HG03460 (cell line): ENCODE measurements around the gene ETFA.
A peak's percentile ranks its signal among the peaks of the same experiment; 100 is the strongest.

Source experiments
- ATAC-seq: cut with Tn5 transposase; IDR thresholded peaks from one replicate; pipeline ENCODE4 v1.9.1; 2021; ENCODE audit not compliant: unreplicated experiment

The ETFA gene

GRCh38 chr15:76197703-76198455 is 113.4 kb downstream of the ETFA start:
- ATAC-seq: no peak

GRCh38 chr15:76196269-76197231 is 114.7 kb downstream of the ETFA start:
- no peak for ATAC-seq

GRCh38 chr15:76195506-76196268 is 115.6 kb downstream of the ETFA start:
- ATAC-seq: no peak

GRCh38 chr15:76193934-76194333 is 117.3 kb downstream of the ETFA start:
- ATAC-seq: no peak

GRCh38 chr15:76192715-76193114 is 118.6 kb downstream of the ETFA start:
- no peak for ATAC-seq

GRCh38 chr15:76191539-76192244 is 119.6 kb downstream of the ETFA start:
- no peak for ATAC-seq

GRCh38 chr15:76190751-76191538 is 120.3 kb downstream of the ETFA start:
- peak; percentile 85 for ATAC-seq

- ATAC-seq: no peak
Measured at GRCh38 chr15:76190070-76190564, 121.2 kb downstream of the ETFA start.

- no peak for ATAC-seq
Measured at GRCh38 chr15:76189106-76189505, 122.2 kb downstream of the ETFA start.

- no peak for ATAC-seq
Measured at GRCh38 chr15:76187163-76187562, 124.1 kb downstream of the ETFA start.

GRCh38 chr15:76185716-76186115 is 125.6 kb downstream of the ETFA start:
- ATAC-seq: no peak

GRCh38 chr15:76184650-76185035 is 126.6 kb downstream of the ETFA start:
- no peak for ATAC-seq

GRCh38 chr15:76183930-76184649 is 127.2 kb downstream of the ETFA start:
- ATAC-seq: no peak

- no peak for ATAC-seq
Measured at GRCh38 chr15:76181705-76182107, 129.6 kb downstream of the ETFA start.

- ATAC-seq: no peak
Measured at GRCh38 chr15:76180321-76180720, 130.9 kb downstream of the ETFA start.

GRCh38 chr15:76179023-76179422 is 132.2 kb downstream of the ETFA start:
- ATAC-seq: no peak

GRCh38 chr15:76178296-76179000 is 132.8 kb downstream of the ETFA start:
- no peak for ATAC-seq

- ATAC-seq: no peak
Measured at GRCh38 chr15:76177491-76178040, 133.7 kb downstream of the ETFA start.
